GM21515 (cell line): ENCODE results near the gene WDTC1.

Experiments
- ATAC-seq: cut with Tn5 transposase; IDR thresholded peaks from one replicate; pipeline ENCODE4 v1.9.1; 2021; ENCODE audit not compliant: unreplicated experiment

The WDTC1 gene

GRCh38 chr1:27353629-27354028 lies 119.2 kb downstream of the WDTC1 start:
- ATAC-seq: no peak

- ATAC-seq: no peak
These were observed 121.3 kb downstream of the WDTC1 start for GRCh38 chr1:27355683-27356082.

GRCh38 chr1:27356277-27356618 lies 121.8 kb downstream of the WDTC1 start:
- no peak for ATAC-seq

- ATAC-seq: no peak
These were observed 122.3 kb downstream of the WDTC1 start for GRCh38 chr1:27356619-27357280.

- ATAC-seq: no peak
These were observed 123.0 kb downstream of the WDTC1 start for GRCh38 chr1:27357281-27358037.
